Hepatic stellate cell (primary cell): ENCODE measurements around the gene ADCK1.
"Not testable (repeated sequence)": the region's sequence is repeated elsewhere in the genome, so short reads cannot be mapped to it uniquely, and the experiment has no call there.

Experiments used
- DNase-seq: peaks from one replicate; pipeline ENCODE4 v3.0.0; 2011; ENCODE audit warnings: low spot score

ADCK1 gene

DNA sequence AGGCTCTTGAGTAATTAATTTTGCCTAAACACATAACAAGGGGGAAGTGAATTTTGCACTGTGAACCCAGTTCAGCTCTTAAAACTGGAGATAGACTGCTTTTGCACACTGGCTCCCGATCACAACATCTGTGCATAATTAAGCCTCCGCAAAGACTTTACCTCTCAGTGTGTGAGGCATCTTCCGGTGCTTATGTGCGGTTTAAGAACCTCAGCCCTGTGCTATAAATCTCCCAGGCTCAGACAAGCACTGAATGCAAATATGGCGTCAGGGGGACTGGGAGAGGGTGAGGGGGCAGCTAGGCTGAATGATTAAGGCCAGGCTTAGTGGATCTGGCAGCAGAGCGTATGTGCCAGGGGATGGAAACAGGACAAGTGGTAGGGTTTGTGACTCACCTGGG, 103.3 kb downstream of the ADCK1 start:
- DNase-seq = no peak

DNA sequence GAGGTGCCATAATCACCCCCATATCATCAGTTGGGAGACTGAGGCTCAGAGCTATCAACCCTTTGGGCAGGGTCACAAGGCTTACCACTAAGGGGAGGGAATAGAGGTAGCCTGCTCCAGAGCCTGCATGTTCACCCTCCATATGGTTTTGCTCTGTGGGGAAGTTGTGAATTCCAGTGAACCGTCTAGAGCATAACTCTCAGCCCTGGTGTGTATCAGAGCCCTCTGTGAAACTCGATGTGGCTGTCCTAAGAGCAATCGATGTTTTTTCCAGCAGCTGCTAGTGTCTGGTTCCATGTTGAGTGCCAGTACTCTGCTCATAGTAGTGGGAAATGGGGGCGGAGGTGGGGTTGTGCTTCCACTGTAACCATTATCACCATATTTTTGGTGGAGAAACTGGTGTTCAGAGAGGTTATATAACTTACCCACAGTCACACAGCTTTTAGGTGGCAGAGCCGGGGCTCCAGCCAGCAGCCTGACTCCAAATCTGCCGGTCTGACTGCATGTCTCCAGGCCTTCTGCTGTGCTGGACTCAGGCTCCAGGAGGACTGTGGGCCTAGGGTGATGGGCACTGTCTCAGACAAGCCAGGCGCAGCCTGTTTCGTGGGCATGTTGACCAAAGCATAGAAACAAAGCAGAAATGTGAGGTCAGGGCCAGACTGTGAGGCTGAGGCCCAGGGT, 104.2 kb downstream of the ADCK1 start:
- DNase-seq = no peak

DNA sequence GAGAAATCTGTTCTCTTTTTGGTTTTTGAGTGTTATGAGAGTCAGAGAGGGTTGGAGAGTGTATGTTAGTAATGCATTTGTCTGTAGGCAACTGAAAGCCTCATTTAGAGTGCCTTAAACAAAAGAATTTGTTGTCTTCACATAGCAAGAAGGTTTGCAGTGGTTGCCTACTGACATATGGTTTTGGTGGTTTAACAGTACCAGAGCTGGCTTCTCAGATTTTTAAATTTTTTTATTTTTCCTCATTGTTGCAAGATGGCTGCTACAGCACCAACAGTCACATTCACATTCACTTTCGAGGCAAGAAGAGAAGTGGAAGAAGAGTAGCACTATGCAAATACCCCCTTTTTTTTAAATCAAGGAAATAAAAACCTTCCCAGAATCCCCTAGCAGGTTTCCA, 106.5 kb downstream of the ADCK1 start:
- DNase-seq = no peak

DNA sequence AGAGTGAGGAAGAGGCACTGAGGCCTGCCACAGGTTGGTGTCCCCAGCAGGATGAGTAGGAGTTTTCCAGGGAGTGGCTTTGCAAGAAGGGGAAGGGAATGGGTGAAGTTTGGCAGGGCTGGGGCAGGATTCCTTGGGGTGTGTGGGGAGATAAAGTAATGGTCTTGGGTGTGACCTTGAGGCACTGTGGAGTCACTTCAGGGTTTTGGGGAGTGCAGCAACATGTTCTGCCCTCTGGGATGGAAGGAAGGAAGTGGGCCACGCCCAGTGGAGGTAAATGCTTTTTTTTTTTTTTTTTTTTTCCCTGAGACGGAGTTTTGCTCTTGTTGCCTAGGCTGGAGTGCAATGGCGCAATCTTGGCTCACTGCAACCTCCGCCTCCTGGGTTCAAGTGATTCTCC, 108.9 kb downstream of the ADCK1 start:
- no peak for DNase-seq

DNA sequence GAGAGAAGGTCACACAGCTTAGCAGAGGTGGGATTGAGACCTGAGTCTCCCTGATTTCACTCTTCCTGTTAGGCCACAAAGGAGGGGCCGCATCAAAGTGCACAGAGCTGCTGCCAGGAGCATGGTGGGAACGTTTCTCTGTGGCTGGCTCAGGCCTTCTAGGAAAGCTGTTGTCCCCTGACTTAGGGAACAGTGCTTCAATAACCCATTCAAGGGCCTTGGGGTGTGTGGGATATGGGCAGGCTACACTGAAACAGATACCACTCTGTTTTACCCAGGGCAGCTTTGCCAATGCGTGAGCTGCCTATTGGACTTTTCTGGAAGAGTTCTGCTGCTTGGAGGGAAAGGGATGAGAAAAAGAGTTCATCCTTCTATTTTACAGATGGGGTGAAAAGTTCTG, 110.0 kb downstream of the ADCK1 start:
- DNase-seq = no peak

DNA sequence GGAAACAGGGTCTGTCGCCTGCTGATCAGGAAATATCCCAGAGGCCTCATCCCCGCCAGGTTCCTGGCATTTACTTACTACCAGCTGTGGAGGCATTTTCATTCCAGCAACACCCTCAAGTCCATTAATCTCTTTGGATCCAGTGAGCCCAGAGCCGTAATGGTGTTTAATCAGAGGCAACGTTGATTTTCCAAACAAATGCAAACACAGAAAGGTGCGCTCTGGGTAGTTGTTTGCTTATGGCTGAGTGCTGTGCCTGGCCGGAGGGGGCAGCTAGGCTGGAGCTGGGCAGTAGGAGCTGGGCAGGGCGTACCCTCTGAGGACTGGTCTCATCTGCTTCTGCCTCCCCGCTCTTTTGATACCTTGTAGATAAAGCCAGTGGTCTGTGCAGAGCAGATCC, 110.6 kb downstream of the ADCK1 start:
- DNase-seq = no peak

DNA sequence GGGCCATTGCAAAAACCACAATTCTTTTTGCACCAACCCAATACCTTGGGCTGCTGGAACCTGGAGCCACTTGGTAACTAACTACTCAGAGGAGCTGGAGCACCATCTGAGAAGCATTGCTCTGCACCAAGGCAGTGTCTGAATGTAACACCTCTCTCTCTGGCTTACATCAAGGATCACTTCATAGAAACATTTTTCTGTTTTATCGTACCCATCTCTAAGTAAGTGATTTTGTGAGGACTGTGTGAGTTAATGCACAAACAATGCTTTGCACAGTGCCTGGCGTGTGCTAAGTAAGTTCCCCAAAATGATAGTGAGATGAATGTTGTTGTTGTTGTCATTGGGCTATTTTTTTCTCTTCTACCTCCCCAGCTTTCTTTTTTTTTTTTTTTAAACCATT, 111.4 kb downstream of the ADCK1 start:
- DNase-seq = no peak

DNA sequence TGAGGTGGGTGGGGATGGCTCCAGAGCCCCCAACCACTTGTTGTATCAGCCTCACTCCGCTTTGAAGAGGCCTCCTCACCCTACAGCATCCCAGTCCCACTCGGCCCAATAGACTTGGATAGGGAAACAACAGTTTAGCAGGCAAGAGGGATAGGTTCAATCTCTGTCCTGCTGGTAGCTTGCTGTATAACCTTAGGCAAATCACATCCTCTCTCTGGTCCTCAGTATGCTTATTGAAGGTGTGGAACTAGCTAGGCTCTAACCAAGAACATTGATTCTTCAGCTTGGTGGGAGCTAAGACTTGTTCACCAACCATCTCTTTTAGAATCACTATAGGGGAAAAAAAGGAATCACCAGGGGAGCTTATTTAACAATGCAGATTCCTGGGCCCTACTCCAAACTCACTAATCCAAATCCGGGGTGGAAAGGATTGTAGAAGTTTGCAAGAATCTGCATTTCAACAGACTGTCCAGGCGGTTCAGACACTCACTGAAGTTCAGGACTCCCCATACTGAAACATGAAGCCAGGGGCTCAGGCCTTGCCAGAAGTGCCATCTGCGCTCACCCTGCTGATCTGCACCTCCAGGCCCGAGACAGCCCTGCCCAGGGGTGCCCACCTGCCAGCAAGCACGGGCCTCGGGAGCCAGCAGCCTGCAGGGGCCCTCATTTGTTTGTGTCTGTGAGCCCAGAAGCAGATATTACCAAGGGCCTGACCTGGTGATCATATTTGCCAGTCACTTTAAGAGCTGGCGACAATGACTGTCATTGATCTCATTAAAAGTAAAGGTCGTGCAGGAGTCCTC, 113.0 kb downstream of the ADCK1 start:
- no peak for DNase-seq

DNA sequence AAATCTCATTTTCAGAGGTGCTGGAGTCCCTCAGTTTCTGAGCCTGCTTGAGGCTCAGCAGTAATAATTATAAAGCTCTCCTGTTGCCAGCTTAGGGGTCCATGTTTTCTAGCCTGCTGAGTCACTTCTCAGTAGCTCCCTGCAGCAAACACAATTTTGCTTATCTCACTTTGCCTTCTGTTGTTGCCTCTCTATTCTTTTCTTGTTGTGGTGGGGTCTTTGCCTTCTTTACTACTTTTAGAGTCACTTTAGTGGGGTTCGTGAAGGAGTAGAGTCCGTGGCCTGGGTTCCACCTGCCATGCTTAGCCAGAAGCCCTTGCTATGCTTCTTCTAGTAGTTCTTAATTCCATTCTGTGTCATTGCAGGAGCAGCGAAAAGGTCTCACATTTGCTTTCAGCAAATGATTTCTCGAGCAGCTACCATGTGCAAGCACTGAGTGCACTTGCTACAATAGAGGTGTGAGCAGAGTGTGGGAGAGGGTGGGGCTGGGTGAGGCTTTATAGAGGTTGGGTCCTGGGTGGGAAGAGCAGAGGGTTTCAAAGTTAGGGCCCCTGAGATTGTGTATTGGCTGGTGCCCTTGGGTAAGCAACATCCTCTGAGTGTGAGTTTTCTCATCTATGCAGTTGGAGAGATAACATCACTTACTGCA, 114.3 kb downstream of the ADCK1 start:
- DNase-seq = no peak

DNA sequence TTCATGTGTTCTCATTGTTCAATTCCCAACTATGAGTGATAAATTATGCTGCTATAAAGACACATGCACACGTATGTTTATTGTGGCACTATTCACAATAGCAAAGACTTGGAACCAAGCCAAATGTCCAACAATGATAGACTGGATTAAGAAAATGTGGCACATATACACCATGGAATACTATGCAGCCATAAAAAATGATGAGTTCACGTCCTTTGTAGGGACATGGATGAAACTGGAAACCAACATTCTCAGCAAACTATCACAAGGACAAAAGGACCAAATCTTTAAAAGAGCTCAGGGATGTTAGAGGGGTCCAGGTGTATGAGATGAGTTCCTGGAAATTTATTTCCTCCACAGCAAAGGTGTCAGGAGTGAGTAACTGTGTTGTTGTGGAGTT, 115.5 kb downstream of the ADCK1 start:
- DNase-seq = not testable (repeated sequence)

DNA sequence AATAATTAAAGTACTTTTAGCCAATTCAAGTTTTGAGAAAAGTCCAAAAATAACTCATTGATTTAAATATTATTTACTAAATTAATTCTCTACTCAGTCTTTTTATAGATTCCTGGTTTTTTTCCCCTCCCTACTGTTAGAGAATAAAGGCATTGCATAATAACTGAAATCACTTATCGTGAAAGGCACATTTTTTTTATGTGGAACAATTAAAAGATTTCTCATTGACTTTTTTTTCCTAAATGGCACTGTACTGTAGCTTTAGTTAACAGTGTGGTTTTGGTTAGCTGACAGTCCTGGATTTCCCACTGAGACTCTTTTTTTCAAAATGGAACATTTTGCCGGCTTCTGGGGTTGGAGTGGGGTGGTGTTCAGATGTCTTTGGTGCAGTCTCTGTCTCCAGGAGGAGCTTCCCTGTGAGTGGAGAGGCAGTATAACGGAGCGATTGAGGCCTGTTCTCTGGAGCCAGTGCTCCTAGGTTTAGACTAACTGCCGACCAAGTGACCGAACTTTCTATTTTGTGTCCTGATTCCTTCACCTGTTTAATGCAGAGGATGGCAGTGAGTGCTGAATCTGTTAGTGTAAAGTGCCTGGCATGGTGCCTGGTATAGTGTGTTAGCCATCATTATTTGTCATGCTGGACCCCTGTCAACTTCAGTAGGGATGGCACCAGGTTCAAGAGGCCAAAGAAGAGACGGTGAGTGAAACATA, 117.7 kb downstream of the ADCK1 start:
- DNase-seq = no peak

DNA sequence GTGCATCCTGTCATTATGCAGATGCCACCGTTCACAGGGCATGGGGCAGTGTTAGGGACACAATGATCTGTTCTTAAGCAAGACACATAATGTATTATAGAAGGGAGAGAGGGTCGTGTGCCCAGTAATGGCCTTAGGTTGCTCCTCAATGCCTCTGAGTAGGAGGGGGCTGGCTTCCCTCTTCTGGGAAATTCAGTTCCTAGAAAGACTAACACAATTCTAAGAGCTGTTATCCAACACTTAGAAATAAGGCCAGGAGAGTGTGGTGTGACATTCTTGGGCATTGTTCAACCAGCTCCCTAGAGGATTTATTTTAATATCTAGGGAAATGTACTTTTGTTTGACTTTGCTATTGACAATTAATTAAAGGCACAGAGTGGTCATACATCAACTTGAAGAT, 118.5 kb downstream of the ADCK1 start:
- no peak for DNase-seq

DNA sequence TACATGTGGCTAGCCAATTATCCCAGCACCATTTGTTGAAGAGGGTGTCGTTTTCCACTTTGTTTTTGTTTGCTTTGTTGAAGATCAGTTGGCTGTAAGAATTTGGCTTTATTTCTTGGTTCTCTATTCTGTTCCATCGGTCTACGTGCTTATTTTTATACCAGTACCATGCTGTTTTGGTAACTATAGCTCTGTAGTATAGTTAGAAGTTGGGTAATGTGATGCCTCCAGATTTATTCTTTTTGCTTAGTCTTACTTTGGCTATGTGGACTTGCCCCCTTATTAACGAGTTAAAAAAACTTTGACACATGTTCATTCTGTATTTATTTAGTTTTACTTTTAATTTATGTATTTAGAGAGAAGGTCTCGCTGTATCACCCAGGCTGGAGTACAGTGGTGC, 120.4 kb downstream of the ADCK1 start:
- DNase-seq = no peak

DNA sequence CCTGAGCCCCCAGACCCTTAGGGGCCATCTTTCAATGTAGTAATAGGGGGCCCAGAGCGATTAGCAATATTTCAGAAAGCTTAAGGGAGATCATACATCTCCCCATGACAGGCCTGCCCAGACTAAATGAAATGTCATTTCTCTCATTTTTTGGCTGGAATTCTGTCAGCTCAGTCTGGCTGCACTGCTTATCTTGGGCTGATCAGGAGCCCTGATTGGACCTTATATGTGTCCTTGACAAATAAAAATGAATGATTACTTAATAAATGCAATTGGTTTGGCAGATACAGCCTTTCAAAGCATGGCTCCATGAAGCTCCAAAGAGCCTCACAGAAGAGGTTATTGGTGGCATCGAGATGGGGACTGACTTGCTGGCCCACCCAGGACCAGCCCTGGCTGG, 121.9 kb downstream of the ADCK1 start:
- DNase-seq = no peak

DNA sequence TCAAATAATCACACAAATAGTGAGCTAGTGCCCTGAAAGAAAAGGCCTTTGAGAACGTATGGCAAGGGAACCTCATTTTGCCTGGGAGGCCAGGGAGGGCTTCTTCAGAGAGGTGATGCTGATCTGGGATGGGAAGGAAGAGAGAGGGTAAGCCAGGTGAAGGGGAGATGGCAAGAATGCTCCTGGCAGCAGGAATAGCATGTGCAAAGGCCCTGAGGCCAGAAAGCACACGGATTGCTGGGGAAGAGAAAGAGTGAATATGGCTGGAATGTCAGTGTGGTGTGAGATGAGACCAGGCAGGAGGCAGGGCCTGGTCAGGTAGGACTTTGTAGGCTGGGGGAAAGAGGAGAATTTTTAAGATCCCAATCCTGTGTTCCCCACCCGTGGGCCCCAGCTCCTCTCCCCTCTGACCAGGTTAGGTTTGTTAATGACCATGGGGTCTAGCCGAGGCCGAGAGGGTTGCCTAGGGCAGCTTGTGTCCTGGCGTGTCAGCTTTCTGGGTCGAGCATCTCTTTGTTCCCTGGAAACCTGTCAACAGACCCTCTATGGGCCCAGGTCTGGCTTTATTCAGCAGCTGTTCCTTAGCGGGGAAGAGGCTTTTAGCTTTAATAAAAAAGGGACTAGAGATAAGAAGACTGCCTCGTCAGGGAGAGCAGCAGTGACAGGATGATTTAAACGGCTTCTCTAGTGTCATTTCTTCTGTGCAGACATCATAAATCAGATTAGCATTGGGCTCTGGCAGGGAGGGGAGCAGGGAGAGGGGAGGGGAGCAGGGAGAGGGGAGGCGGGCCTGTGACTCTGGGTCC, 123.4 kb downstream of the ADCK1 start:
- DNase-seq = no peak

DNA sequence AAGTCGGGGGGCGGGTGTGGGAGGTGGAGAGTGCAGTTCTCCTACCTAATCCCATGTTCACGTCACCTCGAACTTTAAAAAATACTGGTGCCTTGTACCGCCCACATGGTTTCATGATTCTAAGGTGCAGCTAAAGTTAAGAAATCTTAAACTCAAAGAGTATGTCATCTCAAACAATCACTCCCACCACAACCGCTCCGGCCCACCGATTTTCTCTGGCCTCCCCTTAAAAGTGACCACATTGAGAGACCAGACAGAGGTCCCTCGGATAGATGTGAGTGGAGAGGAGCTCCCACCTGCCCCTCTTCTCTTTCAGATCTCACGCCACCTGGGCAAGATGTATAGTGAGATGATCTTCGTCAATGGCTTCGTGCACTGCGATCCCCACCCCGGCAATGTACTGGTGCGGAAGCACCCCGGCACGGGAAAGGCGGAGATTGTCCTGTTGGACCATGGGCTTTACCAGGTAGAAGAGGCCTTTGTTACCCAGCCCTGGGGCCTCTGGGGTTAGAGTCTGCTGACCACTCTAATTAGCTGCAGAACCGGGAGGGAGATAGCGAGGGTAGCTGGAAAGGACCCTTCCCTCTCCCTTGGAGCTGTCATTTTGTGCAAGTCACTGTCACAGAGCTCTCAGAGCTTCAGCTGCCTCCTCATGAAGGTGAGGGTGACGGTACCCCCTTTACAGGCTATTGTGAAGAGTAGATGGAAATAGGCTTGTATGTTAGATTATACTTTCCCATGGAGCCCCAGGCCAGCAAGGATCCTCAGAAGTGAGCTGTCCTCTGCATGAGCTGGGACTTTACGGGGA, 124.4 kb downstream of the ADCK1 start:
- no peak for DNase-seq

DNA sequence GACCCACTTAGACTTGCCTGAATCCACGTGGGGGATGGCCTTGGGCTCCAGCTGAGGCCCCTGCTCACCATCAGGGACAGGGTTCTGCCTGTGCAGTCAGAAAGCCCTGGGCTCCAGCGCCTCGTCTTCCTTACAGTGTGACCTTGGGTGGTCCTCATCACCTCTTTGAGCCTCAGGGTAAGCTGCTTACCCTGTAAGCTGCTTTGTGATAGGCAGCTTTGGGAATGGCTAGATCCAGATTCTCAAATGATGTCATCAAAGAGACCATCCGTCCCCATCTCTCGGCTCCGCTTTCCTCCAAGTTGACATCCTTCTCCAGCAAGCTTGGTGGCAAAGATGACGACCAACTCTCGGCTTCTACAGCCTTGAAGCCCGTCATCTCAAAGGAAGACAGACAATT, 127.0 kb downstream of the ADCK1 start:
- no peak for DNase-seq

DNA sequence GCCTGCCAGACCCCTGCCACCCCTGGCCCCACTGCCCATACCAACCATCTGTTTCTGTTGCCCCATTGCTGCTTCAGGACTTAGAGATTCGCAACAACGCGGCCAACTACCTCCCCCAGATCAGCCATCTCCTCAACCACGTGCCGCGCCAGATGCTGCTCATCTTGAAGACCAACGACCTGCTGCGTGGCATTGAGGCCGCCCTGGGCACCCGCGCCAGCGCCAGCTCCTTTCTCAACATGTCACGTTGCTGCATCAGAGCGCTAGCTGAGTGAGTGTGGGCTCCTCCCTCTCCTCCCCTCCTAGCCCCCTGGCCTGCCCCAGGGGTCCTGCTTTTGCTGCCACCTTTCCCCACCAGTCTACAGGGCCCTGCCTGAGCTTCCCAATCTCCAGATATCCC, 131.5 kb downstream of the ADCK1 start:
- DNase-seq = no peak

DNA sequence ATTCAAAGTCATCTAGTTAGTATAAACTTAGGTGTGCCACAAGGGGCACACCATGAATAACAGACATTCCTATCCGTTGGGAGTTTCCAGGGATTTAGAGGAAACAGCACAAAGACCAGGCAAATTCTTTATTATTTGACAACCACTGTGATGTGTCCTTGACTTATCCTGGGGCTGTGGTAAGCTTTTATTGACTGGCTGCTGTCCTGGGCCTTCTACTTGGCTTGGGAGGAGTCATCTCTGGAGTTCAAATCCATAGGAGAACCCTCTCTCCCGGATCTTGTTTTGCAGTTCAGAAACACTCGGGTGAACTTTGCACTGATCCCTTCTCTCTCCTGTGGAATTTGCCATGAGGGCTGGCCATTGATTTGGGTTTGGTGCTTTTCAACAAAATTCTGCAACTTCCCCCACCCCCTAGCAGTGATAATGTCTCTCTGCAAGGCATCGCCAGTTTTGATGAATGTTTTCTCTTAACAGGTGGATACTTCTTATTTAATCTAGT, 136.3 kb downstream of the ADCK1 start:
- no peak for DNase-seq

DNA sequence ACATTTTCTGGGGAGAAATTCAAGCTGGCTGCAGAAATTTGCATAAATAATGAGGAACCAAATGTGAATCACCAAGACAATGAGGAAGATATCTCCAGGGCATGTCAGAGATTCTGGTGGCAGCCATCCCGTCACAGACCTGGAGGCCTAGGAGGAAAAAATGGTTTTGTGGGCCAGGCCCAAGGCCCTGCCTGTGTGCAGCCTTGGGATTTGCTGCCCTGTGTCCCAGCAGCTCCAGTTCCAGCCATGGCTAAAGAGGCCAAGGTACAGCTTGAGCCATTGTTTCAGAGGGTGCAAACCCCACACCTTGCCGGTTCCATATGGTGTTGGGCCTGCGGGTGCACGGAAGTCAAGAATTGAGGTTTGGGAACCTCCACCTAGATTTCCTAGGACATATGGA, 147.5 kb downstream of the ADCK1 start:
- DNase-seq = no peak
